Activated CD4-positive, CD25-positive, alpha-beta regulatory T cell (primary cell): ENCODE measurements around the gene MRTFA.

Experiments
- DNase-seq, 4 experiments: peaks; one replicate each; lab custom pipeline; 2025; lab: John Stamatoyannopoulos, UW

The MRTFA gene

GRCh38 chr22:40410731-40411505, 225.6 kb downstream of the MRTFA start:
- no peak for DNase-seq

DNA sequence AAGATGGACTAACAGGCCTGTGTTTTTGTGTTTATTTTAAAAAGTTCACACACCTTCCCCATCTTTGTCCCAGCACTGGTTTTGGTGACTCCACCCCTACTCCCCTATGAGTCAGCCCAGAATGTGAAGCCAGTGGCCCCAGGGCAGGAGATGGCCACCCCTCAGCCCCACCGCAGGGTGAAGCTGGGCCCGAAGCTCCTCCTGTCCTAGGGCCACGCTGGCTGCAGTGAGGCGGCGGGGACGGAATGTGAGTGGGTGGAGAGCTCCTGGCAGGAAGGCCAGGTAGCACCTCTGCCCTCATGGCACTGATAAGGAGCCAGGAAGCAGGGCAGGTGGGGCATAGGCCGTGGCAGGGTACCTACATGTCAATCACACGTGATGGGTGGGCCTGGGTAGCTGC, 226.2 kb downstream of the MRTFA start:
- no peak for DNase-seq

- DNase-seq: no peak
These were observed 226.9 kb downstream of the MRTFA start for GRCh38 chr22:40409613-40410113.

GRCh38 chr22:40408718-40409612, 227.6 kb downstream of the MRTFA start:
- DNase-seq: no peak

GRCh38 chr22:40407831-40408717, 228.4 kb downstream of the MRTFA start:
- DNase-seq: no peak

DNA sequence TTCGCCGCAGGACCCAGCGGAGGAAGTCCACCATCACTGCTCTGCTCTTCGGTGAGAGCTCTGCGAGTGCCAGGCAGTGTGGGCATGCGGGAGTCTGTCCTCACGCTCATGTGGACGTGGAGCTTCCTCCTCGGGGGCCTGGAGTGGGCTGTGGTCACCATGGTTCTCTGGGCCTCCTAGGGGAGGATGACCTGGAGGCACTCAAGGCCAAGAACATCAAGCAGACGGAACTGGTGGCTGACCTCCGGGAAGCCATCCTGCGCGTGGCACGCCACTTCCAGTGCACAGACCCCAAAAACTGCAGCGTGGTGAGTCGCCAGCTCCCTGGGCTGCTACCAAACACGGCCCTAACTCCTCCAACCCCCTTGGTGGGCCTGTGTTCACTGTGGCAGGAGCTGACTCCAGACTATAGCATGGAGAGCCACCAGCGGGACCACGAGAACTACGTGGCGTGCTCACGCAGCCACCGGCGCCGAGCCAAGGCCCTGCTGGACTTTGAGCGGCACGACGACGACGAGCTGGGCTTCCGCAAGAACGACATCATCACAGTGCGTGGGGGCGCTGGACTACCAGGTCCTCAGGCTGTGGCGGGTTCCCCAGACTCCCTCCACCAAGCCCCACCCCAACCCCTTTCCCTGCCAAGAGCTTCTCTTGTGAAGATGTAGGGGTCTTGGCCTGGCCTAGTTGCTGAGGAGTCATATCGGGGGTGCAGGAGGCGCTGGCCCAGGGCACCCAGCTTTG, 229.3 kb downstream of the MRTFA start:
- DNase-seq: no peak

DNA sequence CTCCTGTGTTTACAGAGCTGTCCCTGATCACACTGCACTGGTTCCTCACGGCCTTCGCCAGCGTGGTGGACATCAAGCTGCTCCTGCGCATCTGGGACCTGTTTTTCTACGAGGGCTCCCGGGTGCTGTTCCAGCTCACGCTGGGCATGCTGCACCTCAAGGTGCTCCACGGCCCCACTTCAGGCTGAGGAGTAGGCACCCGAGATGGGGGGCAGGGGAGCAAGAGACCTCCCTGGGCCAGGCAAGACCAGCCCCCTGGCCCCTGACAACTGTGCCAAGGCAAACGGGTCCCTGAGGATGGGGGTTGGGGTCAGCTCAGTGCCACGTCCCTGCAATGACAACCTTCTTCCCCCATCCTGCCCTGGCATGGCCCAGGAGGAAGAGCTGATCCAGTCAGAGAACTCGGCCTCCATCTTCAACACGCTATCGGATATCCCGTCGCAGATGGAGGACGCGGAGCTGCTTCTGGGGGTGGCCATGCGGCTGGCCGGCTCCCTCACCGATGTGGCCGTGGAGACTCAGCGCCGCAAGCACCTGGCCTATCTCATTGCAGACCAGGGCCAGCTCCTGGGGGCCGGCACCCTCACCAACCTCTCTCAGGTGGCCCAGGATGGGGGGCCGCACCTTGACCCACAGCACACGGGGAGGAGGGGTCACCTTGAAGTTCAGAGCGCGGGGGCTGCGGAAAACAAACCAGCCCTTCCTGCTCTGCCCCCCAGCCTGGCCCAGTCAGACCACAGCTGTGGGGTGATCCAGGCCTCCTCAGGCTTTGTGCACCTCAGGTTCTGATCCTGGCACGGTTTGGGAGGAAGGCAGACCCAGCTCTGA, 230.2 kb downstream of the MRTFA start:
- DNase-seq: no peak

GRCh38 chr22:40405178-40406062, 231.1 kb downstream of the MRTFA start:
- DNase-seq: no peak

GRCh38 chr22:40404251-40405177, 232.0 kb downstream of the MRTFA start:
- no peak for DNase-seq

GRCh38 chr22:40403651-40404050, 232.9 kb downstream of the MRTFA start:
- no peak for DNase-seq

GRCh38 chr22:40403141-40403540, 233.4 kb downstream of the MRTFA start:
- DNase-seq: no peak

DNA sequence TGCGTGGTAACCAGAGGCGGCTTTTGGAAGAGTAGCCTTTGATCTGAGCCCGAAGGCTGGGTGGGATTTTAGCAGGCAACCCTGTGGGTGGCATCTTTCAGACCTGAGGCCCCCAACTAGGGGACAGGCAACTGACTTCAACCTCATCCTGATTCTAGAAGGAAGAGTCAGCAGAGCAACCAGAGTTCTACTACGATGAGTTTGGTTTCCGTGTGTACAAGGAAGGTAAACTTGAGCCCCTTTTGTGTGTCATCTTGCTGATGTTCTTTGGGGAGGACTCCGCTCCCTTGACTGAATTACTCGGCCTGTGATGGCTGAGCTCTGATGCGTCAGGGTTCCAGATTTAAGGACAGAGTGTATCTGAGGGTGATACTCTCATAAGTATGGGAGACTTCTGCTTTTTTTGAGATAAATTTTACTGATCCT, 234.5 kb downstream of the MRTFA start:
- DNase-seq: no peak

DNA sequence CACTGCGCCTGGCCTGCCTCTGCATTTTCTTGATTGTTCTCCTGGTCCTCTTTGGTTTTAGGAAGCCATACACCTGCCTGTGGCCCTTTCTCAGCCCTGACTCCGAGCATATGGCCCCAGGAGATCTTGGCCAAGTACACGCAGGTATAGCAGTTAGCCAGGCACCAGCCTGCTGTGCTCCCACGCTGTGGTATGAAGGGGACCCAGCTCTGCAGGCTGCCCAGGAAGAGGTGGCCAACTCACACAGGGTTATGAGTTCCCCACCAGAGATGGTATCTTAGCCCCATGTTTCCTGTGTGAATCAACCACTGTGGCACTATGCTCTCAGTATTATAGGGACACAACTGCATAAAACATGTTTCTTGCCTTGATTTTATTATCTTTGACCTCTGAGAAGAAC, 235.0 kb downstream of the MRTFA start:
- peak in 1 of 4 experiments; percentile 14 for DNase-seq

DNA sequence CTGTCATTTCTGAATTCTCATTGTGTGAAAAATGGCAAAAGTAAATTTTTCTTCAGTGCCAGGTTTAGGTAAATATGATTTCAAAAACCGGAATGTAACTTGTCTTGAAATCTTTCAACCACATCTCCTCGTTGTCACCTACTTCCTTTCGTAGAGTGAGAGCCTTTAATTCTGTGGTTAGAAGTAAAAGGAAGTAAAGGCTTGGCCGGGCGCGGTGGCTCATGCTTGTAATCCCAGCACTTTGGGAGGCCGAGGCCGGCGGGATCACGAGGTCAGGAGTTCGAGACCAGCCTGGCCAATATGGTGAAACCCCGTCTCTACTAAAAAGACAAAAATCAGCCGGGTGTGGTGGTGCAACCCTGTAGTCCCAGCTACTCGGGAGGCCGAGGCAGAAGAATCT, 236.4 kb downstream of the MRTFA start:
- peak in 1 of 4 experiments; percentile 16 for DNase-seq

GRCh38 chr22:40399621-40400020, 236.9 kb downstream of the MRTFA start:
- DNase-seq: no peak

- DNase-seq: no peak
These were observed 239.1 kb downstream of the MRTFA start for GRCh38 chr22:40397396-40397795.

- no peak for DNase-seq
These were observed 239.6 kb downstream of the MRTFA start for GRCh38 chr22:40396882-40397281.

- DNase-seq: no peak
These were observed 240.9 kb downstream of the MRTFA start for GRCh38 chr22:40395607-40396006.
